HG03045 (cell line): ENCODE results near the gene RMND1.

Experiments used
- ATAC-seq: cut with Tn5 transposase; IDR thresholded peaks from one replicate; pipeline ENCODE4 v1.9.1; 2021; ENCODE audit warnings: mild to moderate bottlenecking, moderate library complexity; ENCODE audit not compliant: unreplicated experiment

RMND1 gene, protein sequence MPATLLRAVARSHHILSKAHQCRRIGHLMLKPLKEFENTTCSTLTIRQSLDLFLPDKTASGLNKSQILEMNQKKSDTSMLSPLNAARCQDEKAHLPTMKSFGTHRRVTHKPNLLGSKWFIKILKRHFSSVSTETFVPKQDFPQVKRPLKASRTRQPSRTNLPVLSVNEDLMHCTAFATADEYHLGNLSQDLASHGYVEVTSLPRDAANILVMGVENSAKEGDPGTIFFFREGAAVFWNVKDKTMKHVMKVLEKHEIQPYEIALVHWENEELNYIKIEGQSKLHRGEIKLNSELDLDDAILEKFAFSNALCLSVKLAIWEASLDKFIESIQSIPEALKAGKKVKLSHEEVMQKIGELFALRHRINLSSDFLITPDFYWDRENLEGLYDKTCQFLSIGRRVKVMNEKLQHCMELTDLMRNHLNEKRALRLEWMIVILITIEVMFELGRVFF

GRCh38 chr6:151451950-151452749 lies at the start of gene RMND1:
Gene RMND1, minus strand, starts transcription at chr6:151452126. Its CDS starts 6,315 bp downstream, at chr6:151445811.
- ATAC-seq = peak; percentile 98

GRCh38 chr6:151499551-151499950 lies 47.6 kb upstream of the RMND1 start:
- ATAC-seq = no peak

DNA sequence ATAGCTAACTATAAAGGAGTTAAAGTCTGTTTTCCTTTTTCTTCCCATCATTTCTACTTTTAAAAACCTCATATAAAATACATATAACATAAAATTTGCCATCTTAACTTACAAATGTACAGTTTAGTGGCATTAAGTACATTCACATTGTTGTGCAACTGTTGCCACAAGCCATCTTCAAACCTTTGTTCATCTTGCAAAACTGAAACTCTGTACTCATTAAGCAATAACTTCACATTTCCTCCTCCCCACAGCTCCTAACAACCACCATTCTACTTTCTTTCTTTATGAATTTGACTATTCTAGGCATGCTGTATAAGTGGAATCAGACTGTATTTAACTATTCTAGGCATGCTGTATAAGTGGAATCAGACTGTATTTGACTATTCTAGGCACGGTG lies 46.4 kb upstream of the RMND1 start:
- ATAC-seq = peak; percentile 79

GRCh38 chr6:151497905-151498304 lies 46.0 kb upstream of the RMND1 start:
- ATAC-seq = no peak

DNA sequence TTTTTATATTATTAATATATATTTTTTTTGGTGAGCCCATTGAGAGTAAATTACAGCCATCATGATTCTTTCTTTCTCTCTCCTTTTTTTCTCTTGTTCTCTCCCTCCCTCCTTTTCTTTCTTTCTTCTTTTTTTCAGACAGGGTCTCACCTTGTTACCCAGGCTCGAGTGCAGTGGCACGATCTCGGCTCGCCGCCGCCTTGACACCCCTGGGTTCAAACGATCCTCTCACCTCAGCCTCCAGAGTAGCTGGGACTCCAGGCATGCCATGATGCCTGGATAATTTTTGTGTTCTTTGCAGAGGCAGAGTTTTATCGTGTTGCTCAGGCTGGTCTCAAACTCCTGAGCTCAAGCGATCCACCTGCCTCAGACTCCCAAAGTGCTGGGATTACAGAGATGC lies 43.5 kb upstream of the RMND1 start:
- no peak for ATAC-seq

DNA sequence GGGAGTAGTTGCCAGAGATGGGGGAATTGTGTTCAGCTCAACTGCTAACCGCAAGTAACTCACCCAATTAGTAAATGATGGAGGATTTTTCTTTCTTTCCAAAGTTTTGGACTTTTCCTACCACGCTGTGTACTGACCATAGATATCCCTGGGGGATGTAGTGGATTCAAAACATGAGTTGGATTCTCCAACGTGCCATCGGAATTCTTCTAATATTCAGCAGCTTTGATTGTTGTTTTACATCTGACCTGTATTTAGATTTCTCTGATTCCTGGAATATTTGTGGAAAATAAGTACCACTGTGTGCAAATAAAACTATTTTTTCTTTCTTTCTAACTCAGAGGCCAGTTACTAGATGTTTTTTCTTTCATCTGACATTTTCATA lies 43.0 kb upstream of the RMND1 start:
- ATAC-seq = no peak

GRCh38 chr6:151494235-151494935 lies 42.5 kb upstream of the RMND1 start:
- ATAC-seq = no peak

DNA sequence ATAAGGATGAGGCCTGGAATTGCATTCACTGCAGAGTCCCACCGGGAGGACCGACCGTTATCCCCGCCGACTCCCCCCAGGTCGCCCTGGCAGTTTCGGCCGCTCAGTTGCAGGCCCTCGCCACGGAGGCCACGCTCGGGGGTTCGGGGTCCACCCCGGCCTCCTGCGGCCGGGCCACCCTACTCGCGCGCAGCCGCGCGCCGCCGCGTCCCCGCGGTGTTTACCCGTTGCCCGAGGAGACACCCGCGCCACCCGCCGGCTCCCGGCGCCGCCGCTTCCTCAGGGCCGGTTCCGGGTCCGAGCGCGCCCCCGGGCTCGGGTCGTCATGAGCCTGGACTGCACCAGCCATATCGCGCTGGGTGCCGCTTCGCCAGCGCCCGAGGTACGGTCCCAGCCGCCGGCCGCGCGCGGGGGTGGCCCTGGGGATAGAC lies 41.9 kb upstream of the RMND1 start, which contains the start of gene CCDC170:
CCDC170 (plus strand) TSS at position 214 of the 431 bp plus-strand sequence; CDS start at position 326, 112 bp downstream.
- ATAC-seq = no peak

DNA sequence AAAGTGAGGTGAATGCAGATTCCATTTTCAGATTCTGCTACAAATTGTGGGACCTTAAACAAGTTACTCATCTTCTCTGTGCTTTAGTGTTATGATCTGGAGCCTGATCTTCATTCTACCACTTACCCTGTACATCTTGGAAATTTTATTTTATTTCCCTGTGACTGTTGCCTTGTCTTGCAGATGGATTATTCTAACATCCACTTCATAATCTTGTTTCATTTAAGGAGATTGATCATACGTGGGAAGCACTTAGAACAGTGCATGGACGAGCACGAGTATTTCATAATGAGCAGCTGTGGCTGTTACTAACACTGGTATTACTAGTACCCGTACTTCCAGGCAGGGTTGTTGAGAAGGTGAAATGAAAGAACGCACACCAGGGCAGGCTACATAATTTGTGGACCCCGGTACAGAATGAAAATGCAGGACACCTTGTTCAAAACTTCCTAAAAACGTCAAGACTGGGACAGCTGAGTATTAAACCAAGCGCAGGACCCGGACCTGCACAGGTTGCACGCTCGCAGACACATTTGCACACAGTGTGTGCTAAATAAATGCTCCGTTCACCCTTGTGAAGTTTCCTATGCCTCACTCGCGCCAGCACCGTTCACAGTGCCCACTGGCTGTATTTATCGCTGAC lies 41.4 kb upstream of the RMND1 start:
- ATAC-seq = no peak

- no peak for ATAC-seq
These were observed 39.1 kb upstream of the RMND1 start for GRCh38 chr6:151490996-151491395.

DNA sequence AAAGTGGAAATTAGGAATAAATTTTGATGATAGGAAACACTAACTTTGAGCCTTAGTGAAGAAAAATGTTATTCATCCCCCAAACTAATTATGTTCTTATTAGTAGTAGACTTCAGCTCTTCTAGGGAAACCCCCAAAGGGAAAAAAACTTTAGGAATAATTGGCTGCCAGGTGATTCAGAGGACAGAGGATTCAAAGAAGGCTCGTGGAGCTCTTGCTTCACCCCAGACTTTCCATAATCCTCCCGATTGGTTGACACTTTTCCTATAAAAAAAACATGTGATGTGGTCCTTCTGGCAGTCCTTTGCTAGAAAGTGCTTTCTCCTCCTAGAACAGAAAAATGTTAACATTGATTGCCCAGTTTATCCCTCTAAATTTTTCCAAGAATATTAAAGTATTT lies 36.3 kb upstream of the RMND1 start:
- no peak for ATAC-seq

- no peak for ATAC-seq
These were observed 32.1 kb upstream of the RMND1 start for GRCh38 chr6:151483994-151484393.

- no peak for ATAC-seq
These were observed 30.4 kb upstream of the RMND1 start for GRCh38 chr6:151482290-151482689.

- no peak for ATAC-seq
These were observed 29.9 kb upstream of the RMND1 start for GRCh38 chr6:151481786-151482185.

DNA sequence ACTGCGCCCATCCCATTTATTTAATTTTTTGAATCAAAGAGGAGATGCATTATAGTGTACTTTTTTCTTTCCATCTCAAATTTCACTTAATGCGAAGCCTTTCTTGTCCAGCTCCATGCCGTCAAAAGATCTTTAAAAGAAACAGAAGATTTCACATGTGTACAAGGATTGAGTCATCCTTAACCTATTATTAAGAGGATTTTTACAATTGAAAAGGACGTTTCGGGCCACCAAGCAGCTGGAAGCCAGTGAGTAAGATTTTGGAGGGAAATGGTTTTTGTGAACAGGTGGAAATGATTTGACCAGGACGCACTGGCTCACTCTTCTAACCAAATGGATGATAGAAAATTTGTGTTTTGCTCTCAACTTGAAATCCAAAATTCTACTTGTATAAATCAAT lies 26.7 kb upstream of the RMND1 start:
- ATAC-seq = no peak

- ATAC-seq = no peak
These were observed 25.8 kb upstream of the RMND1 start for GRCh38 chr6:151477726-151478125.

GRCh38 chr6:151475653-151476523 lies 24.0 kb upstream of the RMND1 start:
- ATAC-seq = no peak

DNA sequence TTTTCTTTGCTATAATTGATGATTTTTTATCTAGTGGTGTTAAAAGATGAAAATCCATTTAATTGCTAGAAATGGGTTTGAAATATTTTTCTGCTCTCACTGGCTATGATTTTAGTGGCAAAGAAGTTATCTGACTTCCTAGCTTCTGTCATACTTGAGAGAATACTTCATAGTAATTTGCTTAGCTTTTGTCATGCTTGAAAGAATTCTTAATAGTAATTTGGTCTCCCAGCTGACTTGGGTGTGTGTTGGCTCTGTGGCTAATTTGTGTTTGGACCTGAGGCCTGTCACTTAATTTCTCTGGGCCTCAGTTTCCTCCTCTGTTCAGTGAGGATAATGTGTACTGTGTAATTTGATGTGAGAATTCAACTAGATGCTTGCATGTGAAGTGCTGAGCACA lies 12.8 kb upstream of the RMND1 start:
- ATAC-seq = no peak

DNA sequence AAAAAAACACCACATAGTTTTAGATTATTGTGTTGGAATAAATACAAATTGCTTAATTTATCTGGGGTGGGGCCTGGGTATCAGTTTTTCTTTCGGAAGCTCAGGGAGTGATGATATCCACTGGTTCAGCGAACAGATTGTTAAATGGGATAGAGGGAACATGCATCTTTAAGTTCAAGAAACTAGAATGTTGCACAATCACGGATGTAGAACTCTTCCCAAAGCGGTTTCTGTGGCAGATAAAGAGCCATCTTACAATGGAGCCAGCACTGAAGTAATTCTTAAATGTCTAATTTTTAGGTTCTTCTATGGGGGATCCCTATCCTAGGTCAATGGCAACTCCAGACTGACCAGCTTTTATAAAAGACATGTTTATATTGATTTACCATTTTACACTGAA lies 9.7 kb upstream of the RMND1 start:
- ATAC-seq = no peak
